ENCODE data around the gene MAPK10. TPM values are rescaled to one million over a fixed set of nuclear protein-coding genes. Genes with fewer than 3 reads are reported as not detected.

The MAPK10 gene
- total RNA-seq, 4 donors from 2014 or later, result 4.5 to 13.7 (median 9.8) TPM

DNA sequence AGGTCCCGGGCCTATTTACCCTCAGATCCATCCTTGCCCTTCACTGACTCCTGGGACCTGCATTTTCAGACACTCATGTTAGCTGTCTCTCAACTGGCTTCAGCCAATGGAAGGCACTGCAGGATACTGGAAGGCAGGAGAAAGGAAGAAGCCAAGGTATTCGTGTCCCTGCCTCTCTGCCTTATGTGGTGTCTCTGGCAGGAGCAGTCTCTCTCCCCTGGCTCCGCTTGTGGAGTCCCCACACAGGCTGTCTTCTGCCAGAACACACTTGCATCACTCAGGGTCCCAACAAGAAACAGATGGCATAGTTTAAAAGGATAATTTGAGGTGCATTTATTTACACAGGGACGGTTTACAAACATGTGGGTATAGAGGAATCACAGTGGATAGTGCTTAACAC, 21.6 kb upstream of the MAPK10 start:
- no peaks in the 10 kb centered on the region for H3K36me3 ChIP-seq
- H3K27ac ChIP-seq (replicated peaks in 1 of 4), result no peak overlapping the region
- intact Hi-C loops (cut with DNase I), result no loop called here
- no peak overlapping the region for H3K4me3 ChIP-seq
- WGBS, result 87% methylated on average over 4 of the region's 4 CpGs
- H3K4me1 ChIP-seq, result peaks cover 0 to 17% (median 11%) of the 10 kb centered on the region in 4 donors
- no peak for TF ChIP-seq EP300 (IDR thresholded peaks at IDR 0.05)
- TF ChIP-seq POLR2AphosphoS5 (IDR thresholded peaks at IDR 0.05), result no peak
- TF ChIP-seq, protein P1, sequence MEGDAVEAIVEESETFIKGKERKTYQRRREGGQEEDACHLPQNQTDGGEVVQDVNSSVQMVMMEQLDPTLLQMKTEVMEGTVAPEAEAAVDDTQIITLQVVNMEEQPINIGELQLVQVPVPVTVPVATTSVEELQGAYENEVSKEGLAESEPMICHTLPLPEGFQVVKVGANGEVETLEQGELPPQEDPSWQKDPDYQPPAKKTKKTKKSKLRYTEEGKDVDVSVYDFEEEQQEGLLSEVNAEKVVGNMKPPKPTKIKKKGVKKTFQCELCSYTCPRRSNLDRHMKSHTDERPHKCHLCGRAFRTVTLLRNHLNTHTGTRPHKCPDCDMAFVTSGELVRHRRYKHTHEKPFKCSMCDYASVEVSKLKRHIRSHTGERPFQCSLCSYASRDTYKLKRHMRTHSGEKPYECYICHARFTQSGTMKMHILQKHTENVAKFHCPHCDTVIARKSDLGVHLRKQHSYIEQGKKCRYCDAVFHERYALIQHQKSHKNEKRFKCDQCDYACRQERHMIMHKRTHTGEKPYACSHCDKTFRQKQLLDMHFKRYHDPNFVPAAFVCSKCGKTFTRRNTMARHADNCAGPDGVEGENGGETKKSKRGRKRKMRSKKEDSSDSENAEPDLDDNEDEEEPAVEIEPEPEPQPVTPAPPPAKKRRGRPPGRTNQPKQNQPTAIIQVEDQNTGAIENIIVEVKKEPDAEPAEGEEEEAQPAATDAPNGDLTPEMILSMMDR (IDR thresholded peaks at IDR 0.05), result no peak
- no peak for TF ChIP-seq POLR2A (IDR thresholded peaks at IDR 0.05; ENCODE audit: low read depth)
- no peaks in the 10 kb centered on the region for H3K9me3 ChIP-seq
- DNase-seq (ENCODE audit: extremely low spot score), result no peak
- H3K27me3 ChIP-seq, result no peaks in the 10 kb centered on the region

DNA sequence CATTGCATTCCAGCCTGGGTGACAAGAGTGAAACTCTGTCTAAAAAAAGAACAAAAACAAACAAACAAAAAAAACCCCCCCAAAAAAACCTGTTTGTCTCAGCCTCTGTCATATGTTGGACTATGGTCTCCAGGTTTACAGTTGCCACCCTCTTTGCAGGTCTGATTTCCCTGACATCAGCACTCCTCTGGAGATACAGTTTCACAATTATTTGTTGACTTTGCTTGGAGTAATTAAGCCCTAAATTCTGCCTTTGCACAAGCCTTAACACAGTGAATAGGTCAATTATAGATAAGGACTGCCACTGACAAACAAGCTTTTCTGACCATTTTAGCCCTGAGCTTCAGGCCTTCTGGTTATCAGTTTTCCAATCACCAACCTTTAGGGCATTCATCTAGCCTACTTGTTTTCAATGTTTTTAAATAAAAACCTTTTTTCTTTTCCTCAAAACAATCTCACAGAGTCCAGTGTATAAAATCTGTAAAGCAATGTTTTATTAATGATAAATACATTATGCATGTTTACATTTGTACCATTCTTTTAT, 20.4 kb upstream of the MAPK10 start:
- no peak for TF ChIP-seq POLR2A (IDR thresholded peaks at IDR 0.05; ENCODE audit: low read depth)
- no peak for TF ChIP-seq POLR2AphosphoS5 (IDR thresholded peaks at IDR 0.05)
- no peak for TF ChIP-seq EP300 (IDR thresholded peaks at IDR 0.05)
- TF ChIP-seq, protein P1 (IDR thresholded peaks at IDR 0.05), result no peak
- H3K27ac ChIP-seq (replicated peaks in 1 of 4), result no peak overlapping the region

DNA sequence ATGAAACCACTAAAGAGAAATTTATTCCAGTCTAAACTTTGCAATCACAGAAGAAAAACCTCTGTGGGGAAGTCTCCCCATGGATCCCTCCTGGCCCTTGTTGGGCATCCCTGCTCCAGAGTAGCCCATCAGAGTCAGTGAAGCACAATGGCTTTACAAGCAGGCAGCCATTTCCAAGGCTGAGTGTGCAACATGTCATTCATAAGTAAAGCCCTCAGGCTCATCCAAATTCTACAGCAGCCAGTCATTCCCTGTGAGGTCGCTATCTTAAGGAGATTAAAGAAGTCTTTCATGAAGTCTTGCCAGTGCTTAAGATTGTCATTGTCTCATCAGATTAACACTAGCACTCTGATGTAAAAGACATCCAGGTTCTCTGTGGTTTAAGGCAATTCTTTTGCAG, 17.0 kb upstream of the MAPK10 start:
- WGBS, result 56% methylated on average over 1 of the region's 1 CpG
- Histone ChIP-seq H3K36me3 (no peaks in the 10 kb centered on the region), H3K9me3 (peaks cover 0 to 5% (median 0%) of the 10 kb centered on the region in 4 donors), H3K4me1 (peaks cover 0 to 17% (median 11%) of the 10 kb centered on the region in 4 donors), H3K27ac (replicated peaks in 1 of 4) (no peak overlapping the region), H3K27me3 (no peaks in the 10 kb centered on the region), H3K4me3 (no peak overlapping the region)
- no peak for DNase-seq (ENCODE audit: extremely low spot score)
- TF ChIP-seq EP300 (IDR thresholded peaks at IDR 0.05), result no peak
- intact Hi-C loops (cut with DNase I), result no loop called here

More for the DNA sequence above, 20.4 kb upstream of the MAPK10 start:
- Histone ChIP-seq H3K4me3 (no peak overlapping the region), H3K36me3 (no peaks in the 10 kb centered on the region), H3K4me1 (peaks cover 0 to 17% (median 11%) of the 10 kb centered on the region in 4 donors), H3K9me3 (no peaks in the 10 kb centered on the region), H3K27me3 (no peaks in the 10 kb centered on the region)
- no peak for DNase-seq (ENCODE audit: extremely low spot score)
- intact Hi-C loops (cut with DNase I), result no loop called here

DNA sequence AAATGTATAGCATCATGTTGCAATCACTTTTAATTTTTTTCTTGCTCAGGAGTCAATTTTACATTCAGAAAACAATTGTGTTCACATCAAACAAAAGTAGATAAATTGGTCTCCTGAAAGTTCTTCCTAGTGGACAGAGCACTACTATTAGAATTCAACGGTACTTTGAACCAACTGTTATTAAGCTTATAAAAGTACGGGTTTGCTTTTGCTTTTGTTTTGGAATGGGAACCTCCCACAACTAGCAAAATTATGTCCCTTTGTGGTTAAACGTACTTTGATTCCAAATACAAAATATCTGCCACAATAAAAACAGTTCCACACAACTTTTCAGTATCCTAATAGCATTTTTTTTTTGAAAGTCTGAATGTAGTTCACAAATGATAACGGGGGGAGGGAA, 8.6 kb upstream of the MAPK10 start:
- no peak for DNase-seq (ENCODE audit: extremely low spot score)
- Histone ChIP-seq H3K9me3 (peaks cover 0 to 5% (median 0%) of the 10 kb centered on the region in 4 donors), H3K4me3 (no peak overlapping the region), H3K27me3 (no peaks in the 10 kb centered on the region), H3K27ac (replicated peaks in 1 of 4) (no peak overlapping the region), H3K36me3 (no peaks in the 10 kb centered on the region), H3K4me1 (no peaks in the 10 kb centered on the region)
- intact Hi-C loops (cut with DNase I), result no loop called here
- 87% methylated on average over 4 of the region's 4 CpGs for WGBS
- TF ChIP-seq POLR2AphosphoS5 (IDR thresholded peaks at IDR 0.05), result no peak
- no peak for TF ChIP-seq POLR2A (IDR thresholded peaks at IDR 0.05; ENCODE audit: low read depth)
- TF ChIP-seq, protein P1 (IDR thresholded peaks at IDR 0.05), result no peak
- TF ChIP-seq EP300 (IDR thresholded peaks at IDR 0.05), result no peak

DNA sequence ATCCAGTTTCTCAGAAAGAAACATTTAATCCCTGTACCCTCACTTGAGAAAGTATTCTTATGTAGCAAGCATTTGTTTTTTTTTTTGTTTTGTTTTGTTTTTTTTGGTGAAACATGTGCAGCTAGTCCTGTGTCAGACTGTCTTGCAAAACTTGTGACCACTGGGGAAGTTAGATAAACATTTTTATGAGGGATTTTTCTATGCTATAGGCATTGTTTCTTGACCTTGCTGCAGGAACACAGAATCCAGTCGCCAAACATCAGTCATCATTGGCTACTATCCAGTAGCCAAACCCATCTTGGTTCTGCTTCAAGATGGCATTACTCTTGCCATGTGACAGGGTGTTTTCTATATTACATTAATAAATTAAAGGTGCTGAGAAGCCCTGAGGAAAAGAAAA, 7.7 kb upstream of the MAPK10 start:
- H3K9me3 ChIP-seq, result peaks cover 0 to 5% (median 0%) of the 10 kb centered on the region in 4 donors
- no peaks in the 10 kb centered on the region for H3K4me1 ChIP-seq
- H3K27ac ChIP-seq (replicated peaks in 1 of 4), result no peak overlapping the region
- no peak overlapping the region for H3K4me3 ChIP-seq
- intact Hi-C loops (cut with DNase I), result no loop called here
- no peak for DNase-seq (ENCODE audit: extremely low spot score)
- WGBS, result 64% methylated on average over 1 of the region's 1 CpG
- H3K27me3 ChIP-seq, result no peaks in the 10 kb centered on the region
- H3K36me3 ChIP-seq, result no peaks in the 10 kb centered on the region
- TF ChIP-seq EP300 (IDR thresholded peaks at IDR 0.05) (no peak), POLR2AphosphoS5 (IDR thresholded peaks at IDR 0.05) (no peak), POLR2A (IDR thresholded peaks at IDR 0.05; ENCODE audit: low read depth) (no peak)
- TF ChIP-seq, protein P1 (IDR thresholded peaks at IDR 0.05), result no peak
